Dermis microvascular lymphatic vessel endothelial cell (primary cell): ENCODE measurements around the gene POC1A. TPM values are rescaled to one million over a fixed set of nuclear protein-coding genes. Genes with fewer than 3 reads are reported as not detected.

Source experiments
- DNase-seq, 2 donors: peaks; one replicate each; pipeline versions ENCODE4 v3.0.0 to v3.0.0-alpha.2; 2010; ENCODE audit warnings: low read depth in 2 of 2
- total RNA-seq: library from RNA; depleted of rRNA; stranded (reverse); fragments of >200 nt; gene quantifications from 2 replicates; pipeline ENCODE4 v1.2.1, GENCODE V29; 2014

POC1A gene
- total RNA-seq, 1 donor from 2014 or later = 12.5 TPM

GRCh38 chr3:52086976-52087663 lies 67.1 kb downstream of the POC1A start:
- DNase-seq = peak in 1 of 2 donors; percentile 67

- no peak for DNase-seq
These were observed 67.8 kb downstream of the POC1A start for GRCh38 chr3:52086461-52086860.

- no peak for DNase-seq
These were observed 68.4 kb downstream of the POC1A start for GRCh38 chr3:52085681-52086282.

- no peak for DNase-seq
These were observed 69.1 kb downstream of the POC1A start for GRCh38 chr3:52084954-52085680.

- no peak for DNase-seq
These were observed 69.8 kb downstream of the POC1A start for GRCh38 chr3:52084216-52084945.

- DNase-seq = no peak
These were observed 70.6 kb downstream of the POC1A start for GRCh38 chr3:52083556-52084087.

GRCh38 chr3:52082951-52083350 lies 71.3 kb downstream of the POC1A start:
- no peak for DNase-seq

GRCh38 chr3:52080830-52081719 lies 73.1 kb downstream of the POC1A start:
- DNase-seq = no peak

GRCh38 chr3:52079958-52080357 lies 74.3 kb downstream of the POC1A start:
- DNase-seq = no peak

GRCh38 chr3:52078781-52079560 lies 75.3 kb downstream of the POC1A start:
- DNase-seq = no peak

GRCh38 chr3:52077925-52078324 lies 76.3 kb downstream of the POC1A start:
- no peak for DNase-seq

- DNase-seq = no peak
These were observed 77.1 kb downstream of the POC1A start for GRCh38 chr3:52076896-52077780.

- DNase-seq = no peak
These were observed 80.7 kb downstream of the POC1A start for GRCh38 chr3:52073490-52073889.

GRCh38 chr3:52072471-52072870 lies 81.8 kb downstream of the POC1A start:
- DNase-seq = no peak

- DNase-seq = no peak
These were observed 82.2 kb downstream of the POC1A start for GRCh38 chr3:52072020-52072419.

- DNase-seq = peak in 1 of 2 donors; percentile 51
These were observed 83.2 kb downstream of the POC1A start for GRCh38 chr3:52070724-52071621.

GRCh38 chr3:52069855-52070254 lies 84.4 kb downstream of the POC1A start:
- no peak for DNase-seq

GRCh38 chr3:52069135-52069534 lies 85.1 kb downstream of the POC1A start:
- DNase-seq = no peak
